Left ventricle myocardium superior (tissue), 1 donor: ENCODE data around the gene LCN9. TPM values are rescaled to one million over a fixed set of nuclear protein-coding genes. Genes with fewer than 3 reads are reported as not detected.
"Not testable (repeated sequence)": the region's sequence is repeated elsewhere in the genome, so short reads cannot be mapped to it uniquely, and the experiment has no call there.

ENCODE experiments used
- ATAC-seq: fragments of 200-7000 bp; cut with Tn5 transposase; one replicate; pipeline ENCODE4 v1.9.1; 2020; ENCODE audit warnings: mild to moderate bottlenecking, moderate library complexity
- DNase-seq: peaks from one replicate; pipeline ENCODE4 v3.0.0-alpha.2; 2020
- intact Hi-C: fragments of 100-400 bp; cut with micrococcal nuclease; formaldehyde crosslinking; loops from one replicate; pipeline ENCODE4 v1.11.0; 2022
- long read RNA-seq: library from polyadenylated mRNA; unstranded; transcript quantifications from one replicate; pipeline ENCODE4 v2.0.0, GENCODE V29; 2021
- total RNA-seq: library from RNA; stranded (reverse); fragmentation: NEBNext Ultra II Directional; extraction: Animal tissue kit (Norgen Biotek cat#: 25700); gene quantifications from one replicate; pipeline ENCODE4 v1.2.1, GENCODE V29; 2021
- donor health status: DM: no; HTN: yes; CAD: no; lungs with severe emphysema.

The LCN9 gene
- not detected for total RNA-seq
- long read RNA-seq, result 0 reads

GRCh38 chr9:135662758-135663450, at the start of gene LCN9:
LCN9 (plus strand) TSS chr9:135663309; CDS start chr9:135663322, 13 bp downstream.
- intact Hi-C loops, result no loop called here
- ATAC-seq (peak; percentile 63), DNase-seq (peak; percentile 46)

- intact Hi-C loops, result no loop called here
- DNase-seq (no peak), ATAC-seq (no peak)
Observed at GRCh38 chr9:135613946-135614805, 48.9 kb upstream of the LCN9 start.

DNA sequence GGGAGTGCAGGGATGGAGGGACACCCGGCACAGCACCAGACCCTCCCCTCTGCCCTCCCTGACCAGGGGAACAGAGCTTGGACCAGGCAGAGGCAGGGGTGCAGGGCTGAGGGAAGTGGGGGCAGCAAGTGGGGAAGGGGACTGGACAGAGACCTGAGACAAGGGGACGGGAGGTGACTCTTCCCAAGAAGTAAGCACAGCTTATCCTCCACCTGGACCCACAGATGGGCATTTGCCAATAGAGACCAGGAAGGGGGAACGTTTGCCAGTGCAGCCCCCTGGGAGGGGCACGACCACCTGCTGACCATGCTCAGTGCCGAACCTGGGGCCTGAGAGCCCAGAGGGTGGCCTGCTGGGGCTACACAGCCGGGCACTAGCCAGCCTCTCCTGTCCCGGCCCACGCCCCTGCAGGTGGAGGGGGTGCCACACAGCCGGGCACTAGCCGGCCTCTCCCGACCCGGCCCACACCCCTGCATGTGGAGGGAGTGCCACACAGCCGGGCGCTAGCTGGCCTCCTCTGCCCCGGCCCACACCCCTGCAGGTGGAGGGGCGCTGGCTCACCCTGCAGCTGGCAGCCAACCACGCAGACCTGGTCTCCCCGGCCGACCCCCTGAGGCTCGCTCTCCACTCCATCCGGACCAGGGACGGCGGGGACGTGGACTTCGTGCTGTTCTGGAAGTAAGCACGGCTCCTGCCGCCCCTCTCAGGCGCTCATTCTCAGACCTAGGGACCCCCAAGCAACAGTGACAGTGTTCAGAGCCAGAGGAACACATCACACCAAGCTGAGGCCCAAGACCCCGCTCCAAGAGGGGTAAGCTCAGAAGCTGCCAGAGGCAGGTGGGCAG, 48.1 kb upstream of the LCN9 start:
- intact Hi-C loops, result no loop called here
- ATAC-seq (no peak), DNase-seq (no peak)

DNA sequence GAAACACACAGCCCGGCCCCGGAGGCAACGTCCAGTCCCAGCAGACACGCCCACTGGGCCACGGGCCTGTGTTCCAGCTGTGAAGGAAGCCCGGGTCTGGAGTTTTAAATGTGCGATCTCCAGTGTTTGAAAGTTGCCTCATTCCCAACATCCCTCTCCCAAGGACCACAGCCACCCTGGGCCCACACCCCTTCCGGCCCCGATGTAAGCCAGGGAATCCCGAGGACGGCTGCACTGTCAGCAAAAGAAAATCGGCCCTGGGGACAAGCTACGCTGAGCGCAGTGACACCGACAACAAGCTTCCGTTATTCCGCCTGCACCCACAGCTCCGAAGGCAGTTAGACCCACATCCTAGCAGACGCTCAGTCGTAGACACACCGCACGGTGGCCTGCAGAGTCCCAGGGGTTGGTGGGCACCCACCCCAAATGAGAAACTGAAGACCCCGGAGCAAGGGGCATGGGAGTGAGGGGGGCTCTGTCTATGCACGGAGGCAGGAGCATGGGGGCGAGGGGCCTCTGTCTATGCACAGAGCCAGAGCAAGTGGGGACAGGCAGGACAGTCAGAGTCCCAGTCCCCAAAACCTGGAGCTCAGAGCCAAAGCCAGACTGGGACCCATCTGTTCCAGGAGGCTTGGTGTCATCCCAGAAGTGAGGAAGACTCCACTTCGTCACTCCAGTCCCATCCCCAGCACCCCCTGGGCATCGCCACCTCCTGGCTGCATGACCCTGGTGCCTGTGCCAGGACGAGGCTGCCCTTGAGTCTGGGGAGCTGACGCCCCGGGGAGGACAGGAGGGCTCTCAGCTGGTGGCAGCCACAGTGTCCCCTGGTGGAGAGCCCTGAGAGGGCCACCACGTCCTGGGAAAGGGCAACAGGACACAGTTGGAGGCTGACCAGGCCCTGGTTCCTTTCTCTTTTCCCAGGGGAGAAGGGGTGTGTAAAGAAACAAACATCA, 47.2 kb upstream of the LCN9 start:
- intact Hi-C loops, result no loop called here
- ATAC-seq, result no peak
- no peak for DNase-seq

DNA sequence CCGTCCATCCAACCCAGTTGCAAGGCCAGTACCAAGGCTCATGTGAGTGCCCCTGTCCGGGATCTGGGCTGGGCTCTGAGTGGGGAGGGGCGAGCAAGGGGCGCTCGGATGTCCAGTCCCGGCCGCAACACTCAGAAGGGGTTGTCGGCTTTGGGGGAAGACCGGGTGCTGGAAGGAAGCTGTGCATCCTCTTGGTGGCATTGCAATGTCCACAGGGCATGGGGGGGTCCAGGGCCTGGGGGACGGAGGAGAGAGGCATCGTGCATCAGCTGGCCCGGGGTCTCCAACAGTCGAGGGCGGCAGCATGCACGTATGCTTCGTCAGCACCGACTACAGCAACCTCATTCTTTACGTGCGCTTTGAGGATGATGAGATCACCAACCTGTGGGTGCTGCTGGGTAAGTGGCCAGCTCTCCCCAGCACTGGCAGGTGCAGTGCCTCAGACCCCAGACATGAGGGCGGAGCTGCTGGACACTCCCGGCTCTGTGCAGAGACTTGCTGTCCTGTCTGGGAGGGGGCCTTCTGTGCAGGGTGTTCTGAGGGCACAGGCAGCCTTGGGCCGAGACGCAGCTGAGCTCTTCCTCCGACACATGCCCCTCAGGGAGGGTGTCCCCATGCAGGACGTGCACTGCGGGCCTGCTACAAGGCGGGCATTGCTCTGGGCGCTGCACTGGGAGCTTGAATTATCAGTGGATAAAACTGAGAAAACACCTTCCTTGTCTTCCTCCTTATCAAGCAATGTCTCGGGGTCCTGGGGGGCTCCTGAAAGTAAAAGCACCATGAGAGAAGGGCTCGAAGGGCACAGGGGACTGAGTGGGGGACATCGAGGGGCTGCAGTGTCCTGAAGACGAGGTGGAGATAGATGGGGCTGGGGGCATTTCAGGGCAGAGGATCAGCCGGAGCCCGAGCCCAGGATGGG, 46.2 kb upstream of the LCN9 start:
- intact Hi-C loops, result no loop called here
- no peak for ATAC-seq

GRCh38 chr9:135617538-135617900, 45.6 kb upstream of the LCN9 start:
- intact Hi-C loops, result no loop called here
- no peak for ATAC-seq
- DNase-seq, result no peak

More for the DNA sequence above, 46.2 kb upstream of the LCN9 start:
- no peak for DNase-seq

DNA sequence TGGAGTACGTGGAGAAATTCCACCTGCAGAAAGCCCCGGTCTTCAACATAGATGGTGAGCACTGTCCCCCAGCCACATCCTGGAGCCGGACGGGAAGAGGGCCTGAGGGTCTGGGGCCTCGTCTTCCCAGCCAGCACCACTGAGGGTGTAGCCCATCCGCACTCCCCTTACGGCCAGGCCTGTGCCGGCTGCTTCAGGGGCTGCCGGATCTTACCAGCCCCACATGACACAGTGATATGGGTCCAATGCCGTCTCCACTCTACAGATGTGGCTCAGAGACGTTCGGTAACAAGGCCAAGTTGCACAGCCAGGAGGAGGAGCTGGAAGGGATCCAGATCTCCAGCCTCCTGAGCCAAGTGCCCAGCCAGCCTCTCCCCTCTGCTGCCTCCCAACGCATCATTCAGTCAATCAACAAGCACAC, 45.1 kb upstream of the LCN9 start:
- intact Hi-C loops, result no loop called here
- DNase-seq (no peak), ATAC-seq (no peak)

DNA sequence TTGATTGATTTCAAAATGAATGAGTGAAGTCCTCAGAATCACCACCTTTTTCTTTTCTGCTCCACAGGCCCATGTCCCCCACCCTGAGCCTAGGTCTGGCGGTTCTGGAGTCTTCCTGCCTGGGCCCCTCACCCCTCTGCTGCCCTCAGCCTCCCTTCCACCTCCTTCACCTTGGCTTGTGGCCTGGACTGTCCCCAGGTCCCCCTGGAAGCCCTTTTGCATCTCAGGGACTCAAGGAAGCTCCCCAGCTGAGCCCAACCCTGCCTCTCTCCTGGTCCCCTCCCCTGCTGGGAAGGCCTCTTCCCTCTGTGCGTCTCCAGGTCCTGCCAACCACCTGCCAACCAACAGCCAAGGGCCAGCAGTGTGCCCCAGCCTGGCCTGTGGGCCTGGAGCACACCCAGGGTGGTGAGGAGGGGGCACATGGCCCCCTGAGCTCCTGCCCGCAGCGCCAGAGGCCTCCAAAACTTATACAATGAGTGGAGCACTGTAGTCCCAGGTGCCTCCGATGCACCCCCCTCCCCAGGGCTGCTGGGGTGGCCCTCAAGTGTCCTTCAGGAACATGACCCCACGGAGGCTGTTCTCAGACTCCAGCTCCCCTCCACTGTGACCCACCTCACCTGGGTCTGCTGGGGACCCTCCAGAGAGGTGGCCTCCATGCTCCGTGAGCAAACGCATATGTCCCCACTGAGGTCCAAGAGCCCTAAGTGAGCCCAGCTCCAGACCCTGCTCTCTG, 44.1 kb upstream of the LCN9 start:
- no peak for DNase-seq
- no peak for ATAC-seq

DNA sequence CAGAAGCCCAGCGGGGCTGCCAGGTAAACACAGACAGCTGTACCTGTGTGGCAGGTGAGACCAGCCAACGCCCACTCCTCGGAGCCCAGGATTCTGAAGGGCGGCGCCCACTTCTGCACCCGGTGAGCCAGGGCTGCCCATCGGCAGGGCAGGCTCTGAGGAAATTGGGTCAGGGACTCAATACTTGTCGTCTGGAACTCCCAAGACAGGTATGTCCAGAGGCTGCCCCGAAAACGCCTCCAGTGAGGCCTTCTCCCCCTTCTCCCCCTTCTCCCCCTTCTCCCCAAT, 43.6 kb upstream of the LCN9 start:
- DNase-seq, result no peak
- ATAC-seq, result no peak
- intact Hi-C loops, result no loop called here

More for the DNA sequence above, 44.1 kb upstream of the LCN9 start:
- intact Hi-C loops, result no loop called here

DNA sequence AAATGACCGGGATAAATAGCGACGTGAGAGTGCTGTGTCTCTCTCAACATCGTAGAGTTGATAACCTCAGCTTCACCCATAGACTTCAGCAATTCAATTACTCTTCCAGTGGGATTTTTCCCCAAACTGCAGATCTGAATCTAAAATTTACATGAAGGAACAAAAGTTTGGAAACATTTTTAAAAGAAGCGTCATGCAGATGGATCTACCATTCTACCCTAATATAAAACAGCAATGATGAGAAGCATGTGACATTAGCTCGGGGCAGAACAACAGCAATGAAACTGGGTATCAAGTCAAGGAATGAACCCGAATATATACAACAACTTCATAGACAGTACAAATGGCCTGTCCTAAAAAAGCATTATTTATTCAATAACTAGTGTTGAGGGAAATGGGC, 42.6 kb upstream of the LCN9 start:
- intact Hi-C loops, result no loop called here
- DNase-seq (no peak), ATAC-seq (no peak)

DNA sequence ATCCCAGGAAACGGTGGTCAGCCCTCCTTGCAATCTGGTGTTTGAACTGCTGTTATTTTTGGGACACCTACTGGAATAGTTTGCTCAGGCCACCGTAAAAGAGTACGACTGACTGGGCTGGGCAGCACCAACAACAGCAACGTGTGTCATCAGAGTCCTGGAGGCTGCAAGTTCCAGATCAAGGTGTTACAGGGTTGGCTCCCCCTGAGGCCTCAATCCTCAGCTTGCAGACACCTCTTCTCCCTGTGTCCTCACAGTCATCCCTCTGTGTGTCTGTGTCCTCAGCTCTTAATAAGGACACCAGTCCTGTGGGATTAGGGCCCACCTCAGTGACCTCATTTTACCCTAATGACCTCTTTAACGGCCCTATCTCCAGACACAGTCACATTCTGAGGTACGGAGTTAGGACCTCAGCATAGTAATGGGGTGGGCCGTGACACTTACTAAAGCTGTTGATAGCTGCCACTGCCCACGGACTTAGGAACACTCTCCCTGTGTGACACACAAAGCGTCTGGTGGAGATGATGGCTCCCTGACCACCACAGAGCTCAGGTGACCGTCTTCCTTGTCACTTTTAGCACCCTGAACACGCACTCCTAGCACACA, 40.6 kb upstream of the LCN9 start:
- DNase-seq (no peak), ATAC-seq (no peak)
- intact Hi-C loops, result no loop called here

DNA sequence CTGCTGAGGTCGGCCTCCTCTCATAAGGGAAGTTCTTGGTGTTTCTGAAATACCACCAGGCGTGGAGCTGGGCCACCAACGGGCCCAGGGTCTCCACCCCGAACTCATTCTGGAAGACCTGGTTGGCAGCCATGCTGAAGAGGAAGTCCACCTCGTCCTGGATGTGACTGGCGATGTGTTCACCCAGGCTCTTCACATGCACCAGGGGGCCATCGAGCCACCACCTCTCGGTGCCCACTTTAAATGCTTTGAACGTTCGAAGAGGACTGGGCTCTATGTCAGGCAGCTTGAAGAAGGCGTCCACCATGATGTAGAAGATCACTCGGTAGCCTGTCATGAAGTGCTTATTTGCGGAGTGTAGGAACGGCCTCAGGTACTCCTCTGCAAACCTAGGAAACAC, 38.8 kb upstream of the LCN9 start:
- DNase-seq (no peak), ATAC-seq (no peak)
- intact Hi-C loops, result no loop called here

DNA sequence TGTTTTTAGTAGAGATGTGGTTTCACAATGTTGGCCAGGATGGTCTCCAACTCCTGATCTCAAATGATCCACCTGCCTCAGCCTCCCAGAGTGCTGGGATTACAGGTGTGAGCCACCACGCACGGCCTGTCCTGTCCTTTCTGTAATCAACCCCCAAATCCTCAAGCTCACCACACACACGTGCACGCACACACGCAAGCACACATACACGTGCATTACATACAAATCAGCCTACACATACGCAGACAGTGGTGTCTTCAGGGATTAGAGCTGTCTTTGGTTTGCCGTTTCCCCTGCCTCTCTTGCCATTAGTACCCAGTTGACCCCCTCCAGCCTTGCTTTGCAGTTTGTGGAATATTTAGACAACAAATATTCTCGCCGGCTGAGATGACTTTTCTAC, 30.3 kb upstream of the LCN9 start:
- intact Hi-C loops, result no loop called here
- no peak for ATAC-seq
- no peak for DNase-seq

DNA sequence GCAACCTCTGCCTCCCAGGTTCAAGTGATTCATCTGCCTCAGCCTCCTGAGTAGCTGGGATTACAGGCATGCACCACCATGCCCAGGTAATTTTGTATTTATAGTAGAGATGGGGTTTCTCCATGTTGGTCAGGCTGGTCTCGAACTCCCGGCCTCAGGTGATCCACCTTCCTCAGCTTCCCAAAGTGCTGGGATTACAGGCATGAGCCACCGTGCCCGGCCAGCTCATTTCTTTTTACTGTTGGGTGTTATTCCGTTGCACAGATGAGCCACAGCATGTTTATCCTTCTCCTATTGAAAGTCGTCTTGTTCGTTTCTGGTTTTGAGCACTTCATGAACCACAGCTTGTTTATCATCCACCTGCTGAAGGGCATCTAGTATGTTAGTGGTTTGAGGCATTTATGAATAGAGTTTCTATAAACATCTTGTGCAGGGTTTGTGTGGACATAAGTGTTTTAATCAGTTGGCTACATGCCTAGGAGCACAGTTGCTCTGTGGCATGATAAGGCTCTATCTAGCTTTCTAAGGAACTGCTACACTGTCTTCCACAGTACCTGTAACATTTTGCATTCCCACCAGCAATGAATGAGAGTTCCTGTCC, 26.1 kb upstream of the LCN9 start:
- DNase-seq, ATAC-seq, intact Hi-C loops: not testable (repeated sequence)

DNA sequence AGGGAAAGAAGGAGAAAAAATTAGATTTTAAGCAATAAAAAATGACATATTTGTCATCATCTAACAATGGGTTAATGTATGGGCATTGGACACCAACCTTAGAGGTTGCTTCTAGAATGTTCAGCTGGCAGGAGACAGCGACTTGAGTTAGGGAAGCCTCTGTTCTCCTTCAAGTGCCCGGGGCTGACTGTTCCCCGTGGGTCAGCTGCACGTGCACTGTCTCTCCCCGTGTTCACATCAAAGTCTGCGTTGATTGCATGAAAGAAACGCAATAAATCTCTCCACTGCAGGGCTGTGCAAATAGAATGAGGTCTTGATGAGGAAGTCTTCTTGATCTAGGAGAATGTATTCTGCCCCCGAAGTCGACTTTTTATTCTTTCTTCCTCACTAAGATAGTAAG, 23.9 kb upstream of the LCN9 start, which contains the start of gene GLT6D1:
TSS of gene GLT6D1 (minus strand) at position 345 of the 400 bp plus-strand sequence. CDS start 353 bp downstream, outside the sequence.
- DNase-seq (no peak), ATAC-seq (no peak)
- intact Hi-C loops, result no loop called here

DNA sequence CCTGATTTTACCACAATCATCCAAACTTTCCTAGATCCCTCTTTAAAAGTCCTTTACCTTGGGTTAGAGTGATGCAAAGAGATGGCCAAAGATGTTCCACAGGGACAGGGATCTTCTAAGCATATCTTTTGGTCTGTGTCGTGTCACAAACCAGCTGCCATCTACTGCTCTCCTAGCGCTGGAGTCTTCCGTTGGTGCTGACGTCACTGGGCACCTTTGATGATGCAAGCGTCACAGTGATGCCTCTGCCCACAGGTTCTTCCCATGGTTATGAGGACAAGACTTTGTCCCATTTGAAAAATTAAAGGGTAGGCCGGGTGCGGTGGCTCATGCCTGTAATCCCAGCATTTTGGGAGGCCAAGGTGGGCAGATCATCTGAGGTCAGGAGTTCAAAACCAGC, 22.1 kb upstream of the LCN9 start:
- intact Hi-C loops, result no loop called here
- DNase-seq, result no peak

More for the DNA sequence above, 22.1 kb upstream of the LCN9 start:
- no peak for ATAC-seq
